IMR-90 (cell line): ENCODE data around the gene ENTPD1.

Source experiments
- BHLHE40 ChIP-seq: fragments of 150-350 bp; IDR thresholded peaks from 2 replicates; pipeline ENCODE4 v1.6.1; 2016; ENCODE audit warnings: mild to moderate bottlenecking, low read depth, low read length
- CEBPB ChIP-seq: IDR thresholded peaks from 2 replicates; pipeline ENCODE4 v1.6.1; 2012; ENCODE audit warnings: low read depth, low read length, improper control_type of control experiment
- CHD1 ChIP-seq: IDR thresholded peaks from 2 replicates; pipeline ENCODE4 v1.6.1; 2012; ENCODE audit warnings: low read depth, low read length, improper control_type of control experiment
- FOS ChIP-seq: fragments of 150-350 bp; IDR thresholded peaks from 2 replicates; pipeline ENCODE4 v1.6.1; 2016; ENCODE audit warnings: low read depth, low read length
- MAFK ChIP-seq: IDR thresholded peaks from 2 replicates; pipeline ENCODE4 v1.6.1; 2012; ENCODE audit warnings: low read depth, low read length, improper control_type of control experiment
- MAZ ChIP-seq: IDR thresholded peaks from 2 replicates; pipeline ENCODE4 v1.6.1; 2012; ENCODE audit warnings: low read depth, mild to moderate bottlenecking, low read length, improper control_type of control experiment, moderate library complexity, borderline replicate concordance
- MXI1 ChIP-seq: IDR thresholded peaks from 2 replicates; pipeline ENCODE4 v1.6.1; 2012; ENCODE audit warnings: low read depth, mild to moderate bottlenecking, low read length, moderate library complexity, borderline replicate concordance
- POLR2A ChIP-seq: IDR thresholded peaks from 2 replicates; pipeline ENCODE4 v1.6.1; 2012; ENCODE audit warnings: mild to moderate bottlenecking, low read depth, low read length
- RAD21 ChIP-seq: IDR thresholded peaks from 2 replicates; pipeline ENCODE4 v1.6.1; 2012; ENCODE audit warnings: low read length, improper control_type of control experiment
- RCOR1 ChIP-seq: IDR thresholded peaks from 2 replicates; pipeline ENCODE4 v1.6.1; 2012; ENCODE audit warnings: mild to moderate bottlenecking, low read length, improper control_type of control experiment; ENCODE audit not compliant: insufficient replicate concordance
- RFX5 ChIP-seq: IDR thresholded peaks from 2 replicates; pipeline ENCODE4 v1.8.0; 2012; ENCODE audit warnings: low read depth, mild to moderate bottlenecking, low read length, moderate library complexity
- TF ChIP-seq, protein P1 (sequence below): conservative IDR thresholded peaks from 2 replicates; pipeline ENCODE4 v1.5.1; 2012; ENCODE audit warnings: mild to moderate bottlenecking, low read depth, low read length, improper control_type of control experiment
- TF ChIP-seq, protein P2 (sequence below): fragments of 150-350 bp; IDR thresholded peaks from 2 replicates; pipeline ENCODE4 v1.6.1; 2016; ENCODE audit warnings: low read depth, mild to moderate bottlenecking, low read length, moderate library complexity, borderline replicate concordance
- TF ChIP-seq, protein P3 (sequence below): fragments of 150-350 bp; IDR thresholded peaks from 2 replicates; pipeline ENCODE4 v1.6.1; 2017; ENCODE audit warnings: mild to moderate bottlenecking, antibody characterized with exemption, low read length, low read depth

DNA sequence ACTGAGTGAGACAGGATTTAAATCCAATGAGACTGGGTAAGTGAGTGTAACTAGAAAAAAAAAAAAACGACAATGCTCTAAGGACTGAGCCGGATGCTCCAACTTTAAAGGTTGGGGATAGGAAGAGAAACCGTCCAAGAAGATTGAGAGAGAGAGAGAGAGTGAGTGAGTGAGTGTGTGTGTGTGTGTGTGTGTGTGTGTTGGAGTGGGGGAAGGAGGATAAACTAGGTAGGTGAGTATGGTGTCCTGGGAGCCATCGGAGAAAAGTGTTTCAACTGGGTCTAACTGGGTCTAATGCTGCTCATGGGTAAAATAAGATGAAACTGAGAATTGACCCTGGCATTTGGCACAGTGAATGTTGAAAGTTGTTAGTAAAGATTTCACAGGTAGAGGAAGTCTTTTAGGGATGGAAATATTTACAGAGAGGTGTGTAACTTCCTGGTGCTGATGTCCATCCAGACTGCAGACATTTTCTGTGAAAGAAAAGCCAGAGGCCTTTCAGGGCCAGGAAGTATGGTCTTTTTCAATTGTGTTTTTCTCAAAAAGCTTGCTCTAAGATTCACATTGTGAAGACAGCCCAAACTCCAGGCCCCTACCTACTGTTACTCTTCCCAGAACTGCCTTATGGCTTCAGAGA is 14.2 kb downstream of the ENTPD1 start:
- TF ChIP-seq FOS: no peak
- TF ChIP-seq, protein P1, sequence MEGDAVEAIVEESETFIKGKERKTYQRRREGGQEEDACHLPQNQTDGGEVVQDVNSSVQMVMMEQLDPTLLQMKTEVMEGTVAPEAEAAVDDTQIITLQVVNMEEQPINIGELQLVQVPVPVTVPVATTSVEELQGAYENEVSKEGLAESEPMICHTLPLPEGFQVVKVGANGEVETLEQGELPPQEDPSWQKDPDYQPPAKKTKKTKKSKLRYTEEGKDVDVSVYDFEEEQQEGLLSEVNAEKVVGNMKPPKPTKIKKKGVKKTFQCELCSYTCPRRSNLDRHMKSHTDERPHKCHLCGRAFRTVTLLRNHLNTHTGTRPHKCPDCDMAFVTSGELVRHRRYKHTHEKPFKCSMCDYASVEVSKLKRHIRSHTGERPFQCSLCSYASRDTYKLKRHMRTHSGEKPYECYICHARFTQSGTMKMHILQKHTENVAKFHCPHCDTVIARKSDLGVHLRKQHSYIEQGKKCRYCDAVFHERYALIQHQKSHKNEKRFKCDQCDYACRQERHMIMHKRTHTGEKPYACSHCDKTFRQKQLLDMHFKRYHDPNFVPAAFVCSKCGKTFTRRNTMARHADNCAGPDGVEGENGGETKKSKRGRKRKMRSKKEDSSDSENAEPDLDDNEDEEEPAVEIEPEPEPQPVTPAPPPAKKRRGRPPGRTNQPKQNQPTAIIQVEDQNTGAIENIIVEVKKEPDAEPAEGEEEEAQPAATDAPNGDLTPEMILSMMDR: no peak
- no peak for TF ChIP-seq RAD21
- TF ChIP-seq POLR2A: no peak
- no peak for TF ChIP-seq CHD1
- TF ChIP-seq, protein P2, sequence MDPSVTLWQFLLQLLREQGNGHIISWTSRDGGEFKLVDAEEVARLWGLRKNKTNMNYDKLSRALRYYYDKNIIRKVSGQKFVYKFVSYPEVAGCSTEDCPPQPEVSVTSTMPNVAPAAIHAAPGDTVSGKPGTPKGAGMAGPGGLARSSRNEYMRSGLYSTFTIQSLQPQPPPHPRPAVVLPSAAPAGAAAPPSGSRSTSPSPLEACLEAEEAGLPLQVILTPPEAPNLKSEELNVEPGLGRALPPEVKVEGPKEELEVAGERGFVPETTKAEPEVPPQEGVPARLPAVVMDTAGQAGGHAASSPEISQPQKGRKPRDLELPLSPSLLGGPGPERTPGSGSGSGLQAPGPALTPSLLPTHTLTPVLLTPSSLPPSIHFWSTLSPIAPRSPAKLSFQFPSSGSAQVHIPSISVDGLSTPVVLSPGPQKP: no peak
- no peak for TF ChIP-seq CEBPB
- TF ChIP-seq RFX5: no peak
- no peak for TF ChIP-seq BHLHE40
- no peak for TF ChIP-seq MAZ
- TF ChIP-seq MAFK: no peak
- TF ChIP-seq, protein P3, sequence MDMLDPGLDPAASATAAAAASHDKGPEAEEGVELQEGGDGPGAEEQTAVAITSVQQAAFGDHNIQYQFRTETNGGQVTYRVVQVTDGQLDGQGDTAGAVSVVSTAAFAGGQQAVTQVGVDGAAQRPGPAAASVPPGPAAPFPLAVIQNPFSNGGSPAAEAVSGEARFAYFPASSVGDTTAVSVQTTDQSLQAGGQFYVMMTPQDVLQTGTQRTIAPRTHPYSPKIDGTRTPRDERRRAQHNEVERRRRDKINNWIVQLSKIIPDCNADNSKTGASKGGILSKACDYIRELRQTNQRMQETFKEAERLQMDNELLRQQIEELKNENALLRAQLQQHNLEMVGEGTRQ: no peak
- TF ChIP-seq RCOR1: no peak
- no peak for TF ChIP-seq MXI1
